IMR-90 (cell line): ENCODE measurements around the gene PRKN. TPM values are rescaled to one million over a fixed set of nuclear protein-coding genes. Genes with fewer than 3 reads are reported as not detected.

ENCODE experiments used
- ATAC-seq: fragments of 200-7000 bp; cut with Tn5 transposase; 2 replicates; pipeline ENCODE4 v1.9.1; 2020; ENCODE audit warnings: low read depth, mild to moderate bottlenecking, moderate library complexity
- BruUV-seq: library from RNA; stranded (reverse); fragments of 400-500 nt; replicated peaks from 2 replicates; lab custom pipeline; 2021; lab: Mats Ljungman, UMichigan
- CTCF ChIA-PET: fragments of 300-600 bp; formaldehyde crosslinking; extraction: SDS; loops from one replicate; lab custom pipeline; 2021; ENCODE audit warnings: antibody characterized with exemption; lab: Yijun Ruan, JAX
- POLR2A ChIA-PET: fragments of 300-600 bp; sonication (Branson Sonifier 250); formaldehyde crosslinking; loops from one replicate; lab custom pipeline; 2022; ENCODE audit warnings: antibody characterized with exemption; ENCODE audit not compliant: unreplicated experiment; lab: Charles Lee
- DNase-seq: peaks from one replicate; pipeline ENCODE4 v3.0.0; 2013
- H2AFZ ChIP-seq: replicated peaks from 2 replicates; pipeline ENCODE3; 2013; ENCODE audit warnings: low read length, mild to moderate bottlenecking; ENCODE audit not compliant: poor library complexity
- H2AK5ac ChIP-seq: 2 replicates; pipeline ENCODE4 v1.6.1; 2013; ENCODE audit warnings: low read depth, low read length, inconsistent platforms
- H2AK9ac ChIP-seq: replicated peaks from 2 replicates; pipeline ENCODE3; 2013; ENCODE audit warnings: mild to moderate bottlenecking, low read depth, low read length, moderate library complexity; ENCODE audit not compliant: poor library complexity
- H2BK120ac ChIP-seq: 2 replicates; pipeline ENCODE4 v1.6.1; 2013; ENCODE audit warnings: low read depth, low read length, inconsistent platforms
- H2BK15ac ChIP-seq: 3 replicates; pipeline ENCODE4 v1.6.1; 2013; ENCODE audit warnings: low read depth, low read length, inconsistent platforms
- H2BK20ac ChIP-seq: 2 replicates; pipeline ENCODE4 v1.6.1; 2013; ENCODE audit warnings: low read depth, mild to moderate bottlenecking, inconsistent platforms, low read length, moderate library complexity
- H2BK5ac ChIP-seq: 2 replicates; pipeline ENCODE4 v1.6.1; 2013; ENCODE audit warnings: mild to moderate bottlenecking, low read depth, low read length, inconsistent platforms; ENCODE audit not compliant: poor library complexity, severe bottlenecking
- H3K14ac ChIP-seq: replicated peaks from 2 replicates; pipeline ENCODE4 v1.6.1; 2013; ENCODE audit warnings: low read depth, low read length, inconsistent platforms
- H3K18ac ChIP-seq: 2 replicates; pipeline ENCODE4 v1.6.1; 2013; ENCODE audit warnings: low read depth, low read length, control low read depth
- H3K23ac ChIP-seq: 2 replicates; pipeline ENCODE4 v1.6.1; 2013; ENCODE audit warnings: low read depth, low read length, inconsistent platforms
- H3K27ac ChIP-seq: 2 replicates; pipeline ENCODE4 v1.5.1; 2013; ENCODE audit warnings: mild to moderate bottlenecking, control low read depth, low read length; ENCODE audit not compliant: insufficient read depth
- H3K27me3 ChIP-seq: 2 replicates; pipeline ENCODE4 v1.6.1; 2013; ENCODE audit warnings: low read length; ENCODE audit not compliant: control insufficient read depth, insufficient read depth
- H3K36me3 ChIP-seq: 2 replicates; pipeline ENCODE4 v1.6.1; 2013; ENCODE audit warnings: low read length, mixed read lengths; ENCODE audit not compliant: control insufficient read depth, insufficient read depth
- H3K4ac ChIP-seq: 2 replicates; pipeline ENCODE4 v1.6.1; 2013; ENCODE audit warnings: low read depth, low read length, inconsistent platforms
- H3K4me1 ChIP-seq: 2 replicates; pipeline ENCODE4 v1.6.1; 2013; ENCODE audit warnings: low read length, mixed read lengths; ENCODE audit not compliant: control insufficient read depth, insufficient read depth
- H3K4me2 ChIP-seq: 2 replicates; pipeline ENCODE4 v1.6.1; 2013; ENCODE audit warnings: low read depth, mild to moderate bottlenecking, control low read depth, low read length, moderate library complexity
- H3K4me3 ChIP-seq: 2 replicates; pipeline ENCODE4 v1.5.1; 2013; ENCODE audit warnings: low read depth, mild to moderate bottlenecking, control low read depth, low read length, moderate library complexity; ENCODE audit not compliant: insufficient read depth
- H3K56ac ChIP-seq: 2 replicates; pipeline ENCODE4 v1.6.1; 2013; ENCODE audit warnings: low read length, inconsistent platforms; ENCODE audit not compliant: insufficient read depth; ENCODE audit errors: extremely low read depth
- H3K79me1 ChIP-seq, 2 experiments: 2 replicates each; pipeline ENCODE4 v1.6.1; 2013; ENCODE audit warnings: low read length in 2 of 2, inconsistent platforms in 1 of 2, low read depth in 1 of 2
- H3K9ac ChIP-seq: 2 replicates; pipeline ENCODE4 v1.6.1; 2013; ENCODE audit warnings: low read depth, low read length, control low read depth
- H3K9me1 ChIP-seq: 2 replicates; pipeline ENCODE4 v1.6.1; 2013; ENCODE audit warnings: low read length, inconsistent platforms; ENCODE audit not compliant: insufficient read depth
- H3K9me3 ChIP-seq: 2 replicates; pipeline ENCODE4 v1.6.1; 2013; ENCODE audit warnings: low read length; ENCODE audit not compliant: control insufficient read depth, insufficient read depth
- H4K20me1 ChIP-seq: 2 replicates; pipeline ENCODE4 v1.6.1; 2013; ENCODE audit warnings: low read length, inconsistent platforms; ENCODE audit not compliant: insufficient read depth
- H4K5ac ChIP-seq: 2 replicates; pipeline ENCODE4 v1.6.1; 2013; ENCODE audit warnings: mild to moderate bottlenecking, low read depth, low read length, control low read depth
- H4K8ac ChIP-seq, 2 experiments: 2 replicates each; pipeline ENCODE4 v1.6.1; 2013; ENCODE audit warnings: low read depth in 2 of 2, low read length in 2 of 2, control low read depth in 1 of 2, inconsistent platforms in 1 of 2
- H4K91ac ChIP-seq: 2 replicates; pipeline ENCODE4 v1.6.1; 2013; ENCODE audit warnings: low read depth, low read length, inconsistent platforms; ENCODE audit not compliant: insufficient read depth
- CEBPB ChIP-seq: IDR thresholded peaks from 2 replicates; pipeline ENCODE4 v1.6.1; 2012; ENCODE audit warnings: low read depth, low read length, improper control_type of control experiment
- FOS ChIP-seq: fragments of 150-350 bp; IDR thresholded peaks from 2 replicates; pipeline ENCODE4 v1.6.1; 2016; ENCODE audit warnings: low read depth, low read length
- POLR2A ChIP-seq: IDR thresholded peaks from 2 replicates; pipeline ENCODE4 v1.6.1; 2012; ENCODE audit warnings: mild to moderate bottlenecking, low read depth, low read length
- WGBS, 2 experiments: methylation state at CpG; one replicate each; pipeline versions ENCODE4 v1.1.5 to v1.1.7; 2013; ENCODE audit warnings: missing lambda C conversion rate in 2 of 2; ENCODE audit not compliant: insufficient read length in 1 of 2; ENCODE audit errors: extremely low coverage in 2 of 2; 5-methylcytosine and 5-hydroxymethylcytosine counted together
- dilution Hi-C: fragments of 300-500 bp; cut with HindIII; formaldehyde crosslinking; loops from one replicate; pipeline ENCODE4 v1.14.3; 2018; ENCODE audit warnings: low sequenced_read_pairs; ENCODE audit not compliant: unreplicated experiment
- in situ Hi-C: fragments of 300-500 bp; cut with MboI; formaldehyde crosslinking; loops from 3 replicates; pipeline ENCODE4 v1.14.3; 2019; ENCODE audit warnings: low sequenced_read_pairs, inconsistent platforms, mixed read lengths
- intact Hi-C: fragments of 100-400 bp; cut with micrococcal nuclease; formaldehyde crosslinking; loops from 2 replicates; pipeline ENCODE4 v1.10.0; 2022
- polyA plus RNA-seq, 3 experiments: library from polyadenylated mRNA; depleted of rRNA; stranded (reverse); fragments of >200 nt; gene quantifications; 2 replicates each; pipeline ENCODE4 v1.2.3, GENCODE V29; 2012; ENCODE audit warnings: low replicate concordance in 1 of 3
- total RNA-seq: library from RNA; depleted of rRNA; stranded (reverse); fragments of >200 nt; gene quantifications from 2 replicates; pipeline ENCODE4 v1.2.3, GENCODE V29; 2012

PRKN gene
- total and polyA plus RNA-seq, 2 of the 4 experiments (the other 2 are of a cell fraction) = 0.15 to 0.18 TPM

DNA sequence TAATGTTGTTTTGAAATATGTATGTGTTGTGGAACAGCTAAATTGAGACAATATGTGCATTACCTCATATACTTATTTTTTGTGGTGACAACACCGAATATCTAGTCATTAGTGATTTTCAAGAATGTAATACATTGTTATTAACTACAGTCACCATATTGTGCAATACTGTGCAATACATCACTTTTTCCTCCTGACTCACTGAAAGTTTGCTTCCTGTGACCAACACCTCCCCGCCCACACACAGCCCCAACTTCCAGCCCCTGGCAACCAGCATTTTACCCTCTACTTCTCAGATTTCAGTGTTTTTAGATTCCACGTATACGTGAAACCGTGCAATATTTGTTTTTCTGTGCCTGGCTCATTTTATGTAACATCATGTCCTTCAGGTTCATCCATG lies 627.9 kb downstream of the PRKN start:
- H3K9me3 ChIP-seq = peaks cover 14% of the 10 kb centered on the region
- 40% methylated on average over 3 of the region's 5 CpGs; no CpG with 5 or more reads in 1 of the 2 experiments for WGBS, 2 experiments
- dilution Hi-C loops (no loop called here), intact Hi-C loops (no loop called here), in situ Hi-C loops (no loop called here)
- no TSS peak for BruUV-seq
- no peak overlapping the region for H3K4ac ChIP-seq
- H3K56ac ChIP-seq = no peak overlapping the region
- H2BK15ac ChIP-seq = no peak overlapping the region
- H3K9me1 ChIP-seq = no peaks in the 10 kb centered on the region
- no peak overlapping the region for H3K4me2 ChIP-seq
- no peak overlapping the region for H4K8ac ChIP-seq
- H3K4me1 ChIP-seq = no peaks in the 10 kb centered on the region
- H2BK20ac ChIP-seq = no peak overlapping the region
- H2AFZ ChIP-seq = no peak overlapping the region
- no peaks in the 10 kb centered on the region for H3K36me3 ChIP-seq
- no peak overlapping the region for H3K27ac ChIP-seq
- H2AK5ac ChIP-seq = no peak overlapping the region
- no peak overlapping the region for H3K14ac ChIP-seq
- H2BK5ac ChIP-seq = no peak overlapping the region
- H3K79me1 ChIP-seq = no peaks in the 10 kb centered on the region
- POLR2A ChIA-PET = no interaction called here
- CTCF ChIA-PET = interaction anchor here (0.6 kb wide), 1 partner anchor 300 kb away, joined by 3 read pairs; no protein-coding TSS in a partner anchor
- no peak overlapping the region for H2BK120ac ChIP-seq
- no peak overlapping the region for H3K23ac ChIP-seq
- TF ChIP-seq POLR2A = no peak
- peak; percentile 93 for TF ChIP-seq CEBPB
- no peak for TF ChIP-seq FOS
- H2AK9ac ChIP-seq = no peak overlapping the region
- no peaks in the 10 kb centered on the region for H4K20me1 ChIP-seq
- H3K4me3 ChIP-seq = no peak overlapping the region
- DNase-seq (peak; percentile 36), ATAC-seq (no peak)
- no peak overlapping the region for H3K18ac ChIP-seq
- no peaks in the 10 kb centered on the region for H3K27me3 ChIP-seq
- no peak overlapping the region for H3K9ac ChIP-seq
- no peak overlapping the region for H4K5ac ChIP-seq
- H4K91ac ChIP-seq = no peak overlapping the region
